NB4 (cell line): ENCODE data around the gene MAGEA8.
"Not testable (repeated sequence)": the region's sequence is repeated elsewhere in the genome, so short reads cannot be mapped to it uniquely, and the experiment has no call there.

Source experiments
- DNase-seq: peaks from one replicate; pipeline ENCODE4 v3.0.0; 2010; ENCODE audit warnings: low read depth
- H3K4me3 ChIP-seq: one replicate; pipeline ENCODE4 v1.5.1; 2011; ENCODE audit warnings: mild to moderate bottlenecking, low read depth, low read length, moderate library complexity

MAGEA8 gene

DNA sequence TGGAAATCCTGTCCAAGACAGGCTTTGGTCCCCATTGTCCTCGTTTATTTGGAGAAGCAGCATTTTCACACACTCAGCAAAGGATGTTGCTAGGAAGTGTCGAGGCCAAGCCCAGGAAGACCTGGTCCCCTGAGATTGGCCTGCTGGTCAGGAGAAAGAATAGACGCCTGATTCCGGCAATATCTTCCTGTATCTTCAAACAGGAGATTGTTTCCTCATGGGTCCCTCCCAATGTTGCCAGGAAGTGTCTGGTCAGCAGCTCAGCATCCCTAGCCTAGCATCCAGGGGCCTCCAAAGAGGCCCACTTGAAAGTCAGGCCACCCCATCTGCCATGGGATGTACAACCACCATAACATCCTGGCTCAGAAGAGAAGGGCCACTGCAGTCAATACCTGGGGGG is 50.4 kb downstream of the MAGEA8 start:
- not testable (repeated sequence) for H3K4me3 ChIP-seq, DNase-seq

- not testable (repeated sequence) for DNase-seq, H3K4me3 ChIP-seq
Observed at GRCh38 chrX:149932150-149932549, 51.2 kb downstream of the MAGEA8 start.

GRCh38 chrX:149932970-149933369 is 52.0 kb downstream of the MAGEA8 start:
- H3K4me3 ChIP-seq, DNase-seq: not testable (repeated sequence)

DNA sequence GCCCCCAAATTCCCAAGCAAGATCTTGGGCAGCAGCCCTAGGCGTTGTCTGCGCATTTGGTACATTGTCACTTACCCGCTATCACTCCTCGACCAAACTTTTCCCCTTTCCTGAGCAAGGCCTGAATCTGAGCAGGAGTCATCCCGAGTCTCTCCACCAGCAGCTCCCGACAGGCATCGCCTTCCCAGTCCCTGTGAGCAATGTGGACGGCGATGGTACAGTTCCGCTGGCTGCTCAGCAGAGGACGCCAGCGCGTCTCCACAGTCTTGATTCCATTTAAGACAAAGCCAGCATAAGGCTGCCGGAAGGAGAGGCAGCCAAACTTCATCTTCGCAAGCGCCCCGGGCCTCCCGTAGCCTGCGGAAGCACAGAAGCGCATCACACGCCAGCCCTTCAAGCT is 52.6 kb downstream of the MAGEA8 start:
- not testable (repeated sequence) for H3K4me3 ChIP-seq

More for the DNA sequence above, 52.6 kb downstream of the MAGEA8 start:
- not testable (repeated sequence) for DNase-seq
